GM19463 (cell line): Measurements from ENCODE around the gene PLPPR2.
"Not testable (repeated sequence)": the region's sequence is repeated elsewhere in the genome, so short reads cannot be mapped to it uniquely, and the experiment has no call there.

Experiments
- ATAC-seq: cut with Tn5 transposase; IDR thresholded peaks from one replicate; pipeline ENCODE4 v1.9.1; 2021; ENCODE audit warnings: mild to moderate bottlenecking, moderate library complexity; ENCODE audit not compliant: unreplicated experiment

The PLPPR2 gene

GRCh38 chr19:11355160-11356073, at the start of gene PLPPR2:
PLPPR2 (plus strand) TSS chr19:11355432; CDS start chr19:11357674, 2,242 bp downstream.
- ATAC-seq = no peak

- ATAC-seq = no peak
Observed at GRCh38 chr19:11306337-11306736, 48.9 kb upstream of the PLPPR2 start.

GRCh38 chr19:11320278-11320995, 34.8 kb upstream of the PLPPR2 start:
- not testable (repeated sequence) for ATAC-seq

- no peak for ATAC-seq
Observed at GRCh38 chr19:11321191-11322126, 33.8 kb upstream of the PLPPR2 start.

- no peak for ATAC-seq
Observed at GRCh38 chr19:11322269-11323024, 32.8 kb upstream of the PLPPR2 start.

GRCh38 chr19:11323601-11324078, 31.6 kb upstream of the PLPPR2 start:
- no peak for ATAC-seq

- ATAC-seq = no peak
Observed at GRCh38 chr19:11324079-11324661, 31.1 kb upstream of the PLPPR2 start.

GRCh38 chr19:11324748-11325389, 30.4 kb upstream of the PLPPR2 start:
- ATAC-seq = no peak

- ATAC-seq = no peak
Observed at GRCh38 chr19:11325544-11325943, 29.7 kb upstream of the PLPPR2 start.

- ATAC-seq = no peak
Observed at GRCh38 chr19:11330127-11330526, 25.1 kb upstream of the PLPPR2 start.

- no peak for ATAC-seq
Observed at GRCh38 chr19:11331502-11331901, 23.7 kb upstream of the PLPPR2 start.

GRCh38 chr19:11332822-11333221, 22.4 kb upstream of the PLPPR2 start:
- ATAC-seq = no peak

GRCh38 chr19:11333838-11334237, 21.4 kb upstream of the PLPPR2 start:
- ATAC-seq = not testable (repeated sequence)

GRCh38 chr19:11335449-11336146, 19.6 kb upstream of the PLPPR2 start:
- no peak for ATAC-seq

- ATAC-seq = no peak
Observed at GRCh38 chr19:11337080-11337479, 18.2 kb upstream of the PLPPR2 start.

GRCh38 chr19:11338121-11338520, 17.1 kb upstream of the PLPPR2 start:
- no peak for ATAC-seq

GRCh38 chr19:11338569-11339253, 16.5 kb upstream of the PLPPR2 start:
- no peak for ATAC-seq
